Measurements from ENCODE around the gene PNMA1. TPM values are rescaled to one million over a fixed set of nuclear protein-coding genes. Genes with fewer than 3 reads are reported as not detected.

The PNMA1 gene
- total RNA-seq, 1 donor = 27.9 TPM

- DNase-seq (ENCODE audit: low read depth) = no peak
- TF ChIP-seq CTCF (IDR thresholded peaks at IDR 0.05; ENCODE audit: insufficient read depth, low read length) = no peak
Measured at GRCh38 chr14:73719791-73720190, 5.6 kb upstream of the PNMA1 start.

GRCh38 chr14:73719361-73719760 lies 5.2 kb upstream of the PNMA1 start:
- TF ChIP-seq CTCF (IDR thresholded peaks at IDR 0.05; ENCODE audit: insufficient read depth, low read length) = no peak
- DNase-seq (ENCODE audit: low read depth) = no peak
- no peak overlapping the region for H3K4me3 ChIP-seq (ENCODE audit: low read depth, low read length)

More at GRCh38 chr14:73719791-73720190, 5.6 kb upstream of the PNMA1 start:
- H3K4me3 ChIP-seq (ENCODE audit: low read depth, low read length) = no peak overlapping the region

- TF ChIP-seq CTCF (IDR thresholded peaks at IDR 0.05; ENCODE audit: insufficient read depth, low read length) = no peak
- H3K4me3 ChIP-seq (ENCODE audit: low read depth, low read length) = no peak overlapping the region
- DNase-seq (ENCODE audit: low read depth) = no peak
Measured at GRCh38 chr14:73718418-73719251, 4.5 kb upstream of the PNMA1 start.

- no peak for DNase-seq (ENCODE audit: low read depth)
- H3K4me3 ChIP-seq (ENCODE audit: low read depth, low read length) = no peak overlapping the region
- no peak for TF ChIP-seq CTCF (IDR thresholded peaks at IDR 0.05; ENCODE audit: insufficient read depth, low read length)
Measured at GRCh38 chr14:73717711-73718417, 3.7 kb upstream of the PNMA1 start.

- no peak for TF ChIP-seq CTCF (IDR thresholded peaks at IDR 0.05; ENCODE audit: insufficient read depth, low read length)
- peak; percentile 29 for DNase-seq (ENCODE audit: low read depth)
- H3K4me3 ChIP-seq (ENCODE audit: low read depth, low read length) = no peak overlapping the region
Measured at GRCh38 chr14:73717266-73717665, 3.1 kb upstream of the PNMA1 start.

GRCh38 chr14:73715707-73716106 lies 1.5 kb upstream of the PNMA1 start:
- TF ChIP-seq CTCF (IDR thresholded peaks at IDR 0.05; ENCODE audit: insufficient read depth, low read length) = no peak
- H3K4me3 ChIP-seq (ENCODE audit: low read depth, low read length) = no peak overlapping the region
- DNase-seq (ENCODE audit: low read depth) = no peak

Data from fibroblast of the aortic adventitia (primary cell).